OCI-LY1 (cell line): ENCODE measurements around the gene TOM1L2.

ENCODE experiments used
- EZH2 ChIP-seq: fragments of 200-600 bp; sonication (generic), shearing (Covaris generic); IDR thresholded peaks from 2 replicates; pipeline ENCODE4 v1.8.0; 2017; ENCODE audit warnings: borderline replicate concordance, mixed run types, mild to moderate bottlenecking, antibody characterized with exemption, low read length, moderate library complexity, mixed read lengths
- TF ChIP-seq, protein P1 (sequence below): fragments of 200-600 bp; sonication (generic), shearing (Covaris generic); IDR thresholded peaks from 2 replicates; pipeline ENCODE4 v1.5.1; 2017; ENCODE audit warnings: mild to moderate bottlenecking, antibody characterized with exemption, low read length, moderate library complexity, mixed read lengths

DNA sequence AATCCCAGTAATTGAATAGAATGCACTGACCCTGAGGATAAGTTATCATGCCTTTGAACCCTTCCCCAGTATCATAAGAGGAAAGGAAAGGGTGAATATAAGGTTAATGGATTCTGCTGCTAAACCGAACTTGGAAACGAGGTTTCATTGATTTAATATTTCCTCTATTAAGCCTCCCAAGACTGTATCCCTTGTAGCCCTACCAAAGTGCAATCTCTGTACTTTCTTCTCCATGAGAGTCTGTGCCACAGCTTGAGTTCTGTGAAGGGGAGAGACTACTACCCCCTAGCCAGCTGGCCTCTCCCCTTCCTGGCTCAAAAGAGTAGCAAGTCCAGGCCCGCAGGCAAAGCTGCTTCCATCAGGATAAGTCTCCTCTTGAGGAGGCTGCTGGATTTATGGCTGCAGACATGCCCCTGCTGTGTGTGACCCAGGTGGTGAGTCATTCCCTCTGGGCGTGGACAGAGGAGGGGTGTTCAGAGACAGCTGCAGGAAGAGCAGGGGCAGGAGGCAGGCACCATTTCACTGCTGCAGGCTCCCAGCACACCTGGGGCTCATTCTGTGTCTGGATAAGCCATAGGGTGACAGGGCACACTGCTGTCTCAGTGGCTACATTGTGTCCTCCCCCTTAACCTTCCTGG lies 58.4 kb downstream of the TOM1L2 start:
- no peak for TF ChIP-seq EZH2
- TF ChIP-seq, protein P1, sequence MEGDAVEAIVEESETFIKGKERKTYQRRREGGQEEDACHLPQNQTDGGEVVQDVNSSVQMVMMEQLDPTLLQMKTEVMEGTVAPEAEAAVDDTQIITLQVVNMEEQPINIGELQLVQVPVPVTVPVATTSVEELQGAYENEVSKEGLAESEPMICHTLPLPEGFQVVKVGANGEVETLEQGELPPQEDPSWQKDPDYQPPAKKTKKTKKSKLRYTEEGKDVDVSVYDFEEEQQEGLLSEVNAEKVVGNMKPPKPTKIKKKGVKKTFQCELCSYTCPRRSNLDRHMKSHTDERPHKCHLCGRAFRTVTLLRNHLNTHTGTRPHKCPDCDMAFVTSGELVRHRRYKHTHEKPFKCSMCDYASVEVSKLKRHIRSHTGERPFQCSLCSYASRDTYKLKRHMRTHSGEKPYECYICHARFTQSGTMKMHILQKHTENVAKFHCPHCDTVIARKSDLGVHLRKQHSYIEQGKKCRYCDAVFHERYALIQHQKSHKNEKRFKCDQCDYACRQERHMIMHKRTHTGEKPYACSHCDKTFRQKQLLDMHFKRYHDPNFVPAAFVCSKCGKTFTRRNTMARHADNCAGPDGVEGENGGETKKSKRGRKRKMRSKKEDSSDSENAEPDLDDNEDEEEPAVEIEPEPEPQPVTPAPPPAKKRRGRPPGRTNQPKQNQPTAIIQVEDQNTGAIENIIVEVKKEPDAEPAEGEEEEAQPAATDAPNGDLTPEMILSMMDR, result no peak
